Progenitor cell of endocrine pancreas (in vitro differentiated cells): ENCODE data around the gene PRKAB1. TPM values are rescaled to one million over a fixed set of nuclear protein-coding genes. Genes with fewer than 3 reads are reported as not detected.

Experiments
- DNase-seq: peaks from one replicate; pipeline ENCODE4 v3.0.0; 2021; ENCODE audit warnings: low spot score; ENCODE audit not compliant: unreplicated experiment
- H3K27ac Mint-ChIP-seq: 2 replicates; pipeline ENCODE4 v1.8.0; 2021; ENCODE audit warnings: mild to moderate bottlenecking, moderate library complexity, mixed read lengths
- H3K27me3 Mint-ChIP-seq: 2 replicates; pipeline ENCODE4 v1.8.0; 2021; ENCODE audit warnings: mixed read lengths
- H3K36me3 Mint-ChIP-seq: 2 replicates; pipeline ENCODE4 v1.8.0; 2022; ENCODE audit warnings: mixed read lengths; ENCODE audit not compliant: insufficient read depth
- H3K4me1 Mint-ChIP-seq: 2 replicates; pipeline ENCODE4 v1.8.0; 2021; ENCODE audit warnings: low read depth, mixed read lengths
- H3K4me3 Mint-ChIP-seq: 2 replicates; pipeline ENCODE4 v1.8.0; 2021; ENCODE audit warnings: low read depth, mild to moderate bottlenecking, moderate library complexity, mixed read lengths
- H3K9me3 Mint-ChIP-seq: 2 replicates; pipeline ENCODE4 v1.8.0; 2021; ENCODE audit warnings: low read depth, mixed read lengths
- total RNA-seq: library from RNA; stranded (reverse); gene quantifications from 2 replicates; pipeline ENCODE4 v1.2.1, GENCODE V29; 2021
- TF ChIP-seq, protein P1 (sequence below): fragments of 200-600 bp; sonication (generic); IDR thresholded peaks from one replicate; pipeline ENCODE4 v1.5.0; 2021; ENCODE audit warnings: antibody characterized with exemption, mild to moderate bottlenecking; ENCODE audit not compliant: unreplicated experiment

Gene PRKAB1
- total RNA-seq, 1 donor from 2014 or later, result 41.3 TPM

DNA sequence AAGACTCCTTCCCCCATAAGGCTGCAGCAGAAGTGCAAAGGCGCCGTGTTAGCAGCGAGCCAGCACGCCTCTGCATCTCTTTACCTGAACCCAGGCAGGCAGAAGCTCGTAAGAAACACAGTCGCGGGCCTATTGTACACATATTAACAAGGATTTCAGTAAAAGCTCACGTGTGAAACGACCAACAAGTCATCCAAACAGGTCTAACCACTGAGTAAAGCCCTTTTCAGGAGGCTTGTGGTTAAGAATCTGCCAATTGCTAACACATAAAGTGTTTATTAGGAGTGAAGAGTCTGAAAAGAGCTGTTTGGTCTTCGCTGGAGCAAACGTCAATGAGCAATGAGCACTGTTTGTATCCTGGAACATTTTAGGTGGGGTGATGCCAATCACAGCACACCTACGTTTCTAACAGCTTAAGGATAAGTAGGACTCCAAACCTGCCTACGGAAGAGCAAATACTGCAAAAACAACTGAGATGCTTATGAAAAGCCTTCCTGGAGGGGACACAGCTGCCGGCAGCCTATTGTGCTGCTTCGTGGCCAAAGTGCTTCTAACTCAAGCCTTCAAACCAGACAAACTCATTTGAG is 43.1 kb downstream of the PRKAB1 start:
- TF ChIP-seq, protein P1, sequence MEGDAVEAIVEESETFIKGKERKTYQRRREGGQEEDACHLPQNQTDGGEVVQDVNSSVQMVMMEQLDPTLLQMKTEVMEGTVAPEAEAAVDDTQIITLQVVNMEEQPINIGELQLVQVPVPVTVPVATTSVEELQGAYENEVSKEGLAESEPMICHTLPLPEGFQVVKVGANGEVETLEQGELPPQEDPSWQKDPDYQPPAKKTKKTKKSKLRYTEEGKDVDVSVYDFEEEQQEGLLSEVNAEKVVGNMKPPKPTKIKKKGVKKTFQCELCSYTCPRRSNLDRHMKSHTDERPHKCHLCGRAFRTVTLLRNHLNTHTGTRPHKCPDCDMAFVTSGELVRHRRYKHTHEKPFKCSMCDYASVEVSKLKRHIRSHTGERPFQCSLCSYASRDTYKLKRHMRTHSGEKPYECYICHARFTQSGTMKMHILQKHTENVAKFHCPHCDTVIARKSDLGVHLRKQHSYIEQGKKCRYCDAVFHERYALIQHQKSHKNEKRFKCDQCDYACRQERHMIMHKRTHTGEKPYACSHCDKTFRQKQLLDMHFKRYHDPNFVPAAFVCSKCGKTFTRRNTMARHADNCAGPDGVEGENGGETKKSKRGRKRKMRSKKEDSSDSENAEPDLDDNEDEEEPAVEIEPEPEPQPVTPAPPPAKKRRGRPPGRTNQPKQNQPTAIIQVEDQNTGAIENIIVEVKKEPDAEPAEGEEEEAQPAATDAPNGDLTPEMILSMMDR, result no peak
- Mint-ChIP-seq H3K4me1 (peaks cover 6% of the 10 kb centered on the region), H3K27me3 (no peaks in the 10 kb centered on the region), H3K4me3 (no peak overlapping the region), H3K27ac (peak overlapping the region; percentile 59), H3K9me3 (peaks cover 3% of the 10 kb centered on the region), H3K36me3 (peaks cover 37% of the 10 kb centered on the region)
- no peak for DNase-seq

DNA sequence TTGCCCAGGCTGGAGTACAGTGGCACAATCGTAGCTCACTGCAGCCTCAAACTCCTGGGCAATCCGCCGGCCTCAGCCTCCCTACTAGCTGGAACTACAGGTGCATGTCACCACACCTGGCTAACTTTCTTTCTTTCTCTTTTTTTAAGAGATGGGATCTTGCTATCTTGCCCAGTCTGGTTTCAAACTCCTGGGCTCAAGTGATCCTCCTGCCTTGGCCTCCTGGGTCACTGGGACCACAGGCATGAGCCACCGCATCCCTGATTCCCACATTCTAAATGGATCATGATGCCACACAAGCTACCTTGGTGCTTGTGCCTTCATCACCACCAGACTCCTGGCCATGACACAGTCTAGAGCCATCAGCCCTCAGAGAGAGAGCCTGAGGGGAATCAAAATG is 43.8 kb downstream of the PRKAB1 start:
- peaks cover 11% of the 10 kb centered on the region for H3K4me1 Mint-ChIP-seq
- H3K36me3 Mint-ChIP-seq, result peaks cover 41% of the 10 kb centered on the region
- DNase-seq, result no peak
- no peak overlapping the region for H3K4me3 Mint-ChIP-seq
- no peak overlapping the region for H3K27ac Mint-ChIP-seq
- TF ChIP-seq, protein P1, result no peak
- H3K9me3 Mint-ChIP-seq, result peaks cover 3% of the 10 kb centered on the region
- H3K27me3 Mint-ChIP-seq, result no peaks in the 10 kb centered on the region

DNA sequence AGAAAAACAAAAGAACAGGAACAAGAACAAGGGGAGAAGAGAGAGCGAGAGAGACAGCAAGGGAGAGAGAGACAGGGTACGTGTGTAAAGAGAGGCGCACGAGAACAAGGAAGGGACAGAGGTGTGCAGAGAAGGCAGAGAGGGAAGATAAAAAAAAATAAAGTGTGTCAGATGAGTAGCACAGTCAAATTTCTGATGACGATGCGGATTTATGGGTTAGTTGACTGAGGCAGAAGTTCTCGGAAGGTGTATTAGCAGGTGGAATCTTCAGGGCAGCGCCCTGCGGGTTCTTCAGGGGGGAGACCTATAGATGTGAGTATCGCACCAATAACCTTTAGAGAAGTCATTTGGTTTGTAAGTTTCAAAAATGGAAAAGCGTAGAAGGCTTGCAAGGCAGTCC is 44.8 kb downstream of the PRKAB1 start:
- no peak for DNase-seq
- TF ChIP-seq, protein P1, result no peak
- Mint-ChIP-seq H3K4me3 (no peak overlapping the region), H3K9me3 (peaks cover 3% of the 10 kb centered on the region), H3K27ac (no peak overlapping the region), H3K4me1 (peaks cover 12% of the 10 kb centered on the region), H3K36me3 (peaks cover 35% of the 10 kb centered on the region), H3K27me3 (no peaks in the 10 kb centered on the region)

DNA sequence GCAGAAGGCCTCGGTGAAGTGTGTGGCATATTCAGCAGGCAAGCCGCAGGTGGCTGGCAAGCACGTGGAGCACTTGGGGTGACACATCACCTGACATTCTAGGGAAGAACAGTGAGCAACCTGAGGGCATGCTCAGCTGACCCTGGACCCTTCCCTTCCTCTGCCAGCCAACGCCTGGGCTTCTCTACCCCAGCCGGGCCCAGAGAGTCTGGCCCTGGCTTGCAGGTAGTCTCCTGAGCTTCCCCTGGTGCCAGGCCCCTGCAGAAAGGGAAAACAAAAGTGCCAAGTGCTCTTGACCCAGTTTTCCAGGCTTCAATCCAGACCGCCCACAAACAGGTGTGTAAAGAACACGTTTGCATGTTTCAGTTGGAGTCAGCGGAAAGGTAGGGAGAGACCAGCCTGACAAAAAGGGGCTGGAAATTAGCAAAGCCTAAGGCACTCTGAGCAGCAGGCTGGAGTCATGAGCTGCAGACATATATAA is 45.7 kb downstream of the PRKAB1 start:
- Mint-ChIP-seq H3K27ac (no peak overlapping the region), H3K4me3 (no peak overlapping the region), H3K27me3 (no peaks in the 10 kb centered on the region), H3K4me1 (peaks cover 12% of the 10 kb centered on the region), H3K36me3 (peaks cover 32% of the 10 kb centered on the region), H3K9me3 (peaks cover 3% of the 10 kb centered on the region)
- DNase-seq, result no peak
- TF ChIP-seq, protein P1, result no peak

DNA sequence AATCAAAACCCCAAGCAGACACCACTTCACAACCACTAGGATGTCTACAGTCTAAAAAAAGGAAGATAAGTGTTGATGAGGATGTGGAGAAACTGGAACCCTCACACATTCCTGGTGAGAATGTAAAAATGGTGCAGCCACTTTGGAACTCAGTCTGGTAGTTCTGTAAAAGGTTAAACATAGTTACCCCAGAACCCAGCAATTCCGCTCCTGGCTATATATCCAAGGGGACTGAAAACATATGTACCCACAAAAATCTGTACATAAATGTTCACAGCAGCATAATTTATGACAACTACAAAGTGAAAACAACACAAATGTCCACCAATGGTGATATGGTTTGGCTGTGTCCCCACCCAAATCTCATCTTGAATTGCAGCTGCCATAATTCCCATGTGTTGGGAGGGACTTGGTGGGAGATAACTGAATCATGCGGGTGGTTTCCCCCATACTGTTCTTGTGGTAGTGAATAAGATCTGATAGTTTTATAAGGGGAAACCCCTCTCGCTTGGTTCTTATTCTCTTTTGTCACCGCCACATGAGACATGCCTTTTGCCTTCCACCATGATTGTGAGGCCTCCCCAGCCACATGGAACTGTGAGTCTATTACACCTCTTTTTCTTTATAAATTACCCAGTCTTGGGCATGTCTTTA is 46.8 kb downstream of the PRKAB1 start:
- peaks cover 3% of the 10 kb centered on the region for H3K9me3 Mint-ChIP-seq
- peaks cover 12% of the 10 kb centered on the region for H3K4me1 Mint-ChIP-seq
- no peak for DNase-seq
- H3K36me3 Mint-ChIP-seq, result peaks cover 25% of the 10 kb centered on the region
- no peak overlapping the region for H3K27ac Mint-ChIP-seq
- no peak overlapping the region for H3K4me3 Mint-ChIP-seq
- TF ChIP-seq, protein P1, result no peak
- no peaks in the 10 kb centered on the region for H3K27me3 Mint-ChIP-seq
